ENCODE data around the gene SERF2.

- no peak for TF ChIP-seq CTCF (IDR thresholded peaks at IDR 0.05)
- TF ChIP-seq POLR2AphosphoS5 (IDR thresholded peaks at IDR 0.05), result no peak
- TF ChIP-seq POLR2A (IDR thresholded peaks at IDR 0.05), result no peak
Measured at GRCh38 chr15:43793647-43794046, 1.5 kb downstream of the SERF2 start.

Measured in breast epithelium (tissue), 3 donors.